Gastrocnemius medialis (tissue), 4 donors: Measurements from ENCODE around the gene EPB41L4A.

ENCODE experiments used
- CTCF ChIP-seq, 5 experiments: fragments of 450-650 bp in 3 of 5; fragments of 200-600 bp in 2 of 5; sonication (generic) in 2 of 5; IDR thresholded peaks in 4 of 5; conservative IDR thresholded peaks in 1 of 5; 1 replicate in 4 of 5; 2 replicates in 1 of 5; pipeline ENCODE4 v1.5.1; 2016 to 2019; ENCODE audit warnings: antibody characterized with exemption in 5 of 5, mild to moderate bottlenecking in 3 of 5, moderate library complexity in 3 of 5
- POLR2A ChIP-seq, 2 donors: fragments of 450-650 bp; IDR thresholded peaks; one replicate each; pipeline ENCODE4 v1.6.1; 2017; ENCODE audit warnings: antibody characterized with exemption in 2 of 2, mild to moderate bottlenecking in 2 of 2, moderate library complexity in 2 of 2

GRCh38 chr5:112283034-112283582, 136.0 kb downstream of the EPB41L4A start:
- TF ChIP-seq CTCF (IDR thresholded peaks at IDR 0.05 in 4 of 5, conservative IDR thresholded peaks at IDR 0.05 in 1 of 5) (no peak), POLR2A (IDR thresholded peaks at IDR 0.05) (no peak)
